GM21526 (cell line): ENCODE data around the gene SDF4.

Source experiments
- ATAC-seq: cut with Tn5 transposase; IDR thresholded peaks from one replicate; pipeline ENCODE4 v1.9.1; 2021; ENCODE audit warnings: moderate library complexity; ENCODE audit not compliant: unreplicated experiment, low FRiP score

The SDF4 gene

GRCh38 chr1:1168451-1169411 is 63.1 kb downstream of the SDF4 start:
- no peak for ATAC-seq

- no peak for ATAC-seq
These were observed 63.9 kb downstream of the SDF4 start for GRCh38 chr1:1167841-1168450.

- no peak for ATAC-seq
These were observed 64.4 kb downstream of the SDF4 start for GRCh38 chr1:1167398-1167821.
